GM21723 (cell line): ENCODE results near the gene IGSF8.

Experiments used
- ATAC-seq: cut with Tn5 transposase; IDR thresholded peaks from one replicate; pipeline ENCODE4 v1.9.1; 2021; ENCODE audit warnings: mild to moderate bottlenecking, moderate library complexity; ENCODE audit not compliant: unreplicated experiment

Gene IGSF8

DNA sequence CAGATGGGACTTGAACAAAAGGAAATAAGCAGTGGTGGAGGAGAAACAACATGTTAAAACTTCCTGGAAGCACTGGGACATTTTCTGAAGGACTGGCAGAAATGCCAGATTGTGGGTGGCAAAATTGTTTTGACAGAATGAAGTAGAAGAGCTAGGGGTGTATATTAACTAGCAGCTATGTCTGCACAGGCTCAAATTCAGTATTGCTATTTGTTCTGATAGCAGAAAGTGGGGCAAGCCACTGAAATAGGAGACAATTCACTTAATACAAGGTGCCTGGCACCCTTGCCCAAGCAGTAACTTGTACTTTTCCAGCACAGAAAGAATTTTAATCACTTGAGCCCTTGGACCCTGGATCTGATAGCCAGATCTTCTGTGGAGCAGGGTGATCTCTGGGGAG, 54.9 kb downstream of the IGSF8 start:
- ATAC-seq = no peak
